GM12875 (cell line): ENCODE results near the gene GOT1.

Experiments
- H3K4me3 ChIP-seq: one replicate; pipeline ENCODE4 v1.5.1; 2011; ENCODE audit warnings: low read depth, low read length, control low read depth
- TF ChIP-seq, protein P1 (sequence below): IDR thresholded peaks from 2 replicates; pipeline ENCODE4 v1.5.1; 2011; ENCODE audit warnings: low read depth, mild to moderate bottlenecking, control low read depth, inconsistent platforms, low read length, moderate library complexity, borderline replicate concordance; ENCODE audit not compliant: insufficient read depth

The GOT1 gene

DNA sequence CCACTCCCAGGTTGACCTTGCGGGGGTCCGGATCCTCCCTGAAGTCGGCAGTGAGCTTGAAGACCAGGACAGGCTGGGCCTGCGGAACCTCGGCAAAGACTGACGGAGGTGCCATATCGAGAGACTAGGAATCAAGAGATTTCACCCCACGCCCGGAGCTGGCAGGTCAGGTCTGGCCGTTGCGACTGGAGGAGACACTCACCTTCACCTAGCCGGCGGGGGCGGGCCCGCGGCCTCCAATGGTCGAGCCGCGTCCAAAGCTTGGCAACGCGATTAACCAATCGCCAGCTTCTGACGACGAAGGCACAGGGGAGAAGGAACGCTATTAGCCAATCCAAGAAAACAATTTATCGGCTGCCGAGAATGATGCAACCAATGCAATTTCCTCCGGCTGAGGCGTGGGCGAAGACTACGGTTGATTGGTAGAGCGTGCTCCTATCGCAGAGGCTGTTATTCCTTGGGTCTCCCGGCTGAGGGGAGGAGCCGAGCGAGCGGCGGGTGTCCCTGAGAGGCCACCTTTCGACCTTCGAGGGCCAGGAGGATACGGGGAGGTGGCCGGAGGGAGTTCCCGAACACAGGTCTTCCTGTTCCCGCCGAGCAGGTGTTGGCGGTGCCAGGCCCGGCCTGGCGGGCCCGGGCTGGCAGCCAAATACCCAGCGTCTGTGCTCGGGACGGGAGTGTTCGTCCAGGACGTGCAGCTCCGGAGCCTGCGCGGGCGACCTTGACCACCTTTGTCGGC is at the start of gene GOT1:
Gene GOT1, minus strand, starts transcription at position 174 of the 739 bp plus-strand sequence. Its CDS starts 59 bp downstream, at position 115.
- peak within 1 kb of the TSS; percentile 70 for H3K4me3 ChIP-seq
- TF ChIP-seq, protein P1, sequence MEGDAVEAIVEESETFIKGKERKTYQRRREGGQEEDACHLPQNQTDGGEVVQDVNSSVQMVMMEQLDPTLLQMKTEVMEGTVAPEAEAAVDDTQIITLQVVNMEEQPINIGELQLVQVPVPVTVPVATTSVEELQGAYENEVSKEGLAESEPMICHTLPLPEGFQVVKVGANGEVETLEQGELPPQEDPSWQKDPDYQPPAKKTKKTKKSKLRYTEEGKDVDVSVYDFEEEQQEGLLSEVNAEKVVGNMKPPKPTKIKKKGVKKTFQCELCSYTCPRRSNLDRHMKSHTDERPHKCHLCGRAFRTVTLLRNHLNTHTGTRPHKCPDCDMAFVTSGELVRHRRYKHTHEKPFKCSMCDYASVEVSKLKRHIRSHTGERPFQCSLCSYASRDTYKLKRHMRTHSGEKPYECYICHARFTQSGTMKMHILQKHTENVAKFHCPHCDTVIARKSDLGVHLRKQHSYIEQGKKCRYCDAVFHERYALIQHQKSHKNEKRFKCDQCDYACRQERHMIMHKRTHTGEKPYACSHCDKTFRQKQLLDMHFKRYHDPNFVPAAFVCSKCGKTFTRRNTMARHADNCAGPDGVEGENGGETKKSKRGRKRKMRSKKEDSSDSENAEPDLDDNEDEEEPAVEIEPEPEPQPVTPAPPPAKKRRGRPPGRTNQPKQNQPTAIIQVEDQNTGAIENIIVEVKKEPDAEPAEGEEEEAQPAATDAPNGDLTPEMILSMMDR: no peak

DNA sequence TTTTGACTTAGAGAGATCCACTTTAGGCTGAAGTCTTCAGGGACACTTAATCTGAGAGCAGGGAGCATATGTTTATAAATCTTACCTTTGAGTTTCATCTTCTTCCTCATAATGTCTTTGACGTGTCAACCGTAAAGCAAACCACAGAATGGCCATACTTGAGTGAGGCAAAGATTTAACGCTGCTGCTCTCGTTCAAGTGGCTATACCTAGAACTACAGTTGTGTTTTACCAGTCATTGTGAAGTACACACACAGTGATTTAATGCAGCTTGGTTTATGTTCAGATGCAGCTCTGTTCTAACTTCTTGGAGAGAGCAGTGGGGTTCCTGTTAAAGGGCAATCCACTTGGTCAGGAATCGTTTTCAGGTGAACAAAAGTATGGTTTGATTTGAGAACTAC is 39.9 kb upstream of the GOT1 start:
- TF ChIP-seq, protein P1: no peak
- H3K4me3 ChIP-seq: no peak overlapping the region

DNA sequence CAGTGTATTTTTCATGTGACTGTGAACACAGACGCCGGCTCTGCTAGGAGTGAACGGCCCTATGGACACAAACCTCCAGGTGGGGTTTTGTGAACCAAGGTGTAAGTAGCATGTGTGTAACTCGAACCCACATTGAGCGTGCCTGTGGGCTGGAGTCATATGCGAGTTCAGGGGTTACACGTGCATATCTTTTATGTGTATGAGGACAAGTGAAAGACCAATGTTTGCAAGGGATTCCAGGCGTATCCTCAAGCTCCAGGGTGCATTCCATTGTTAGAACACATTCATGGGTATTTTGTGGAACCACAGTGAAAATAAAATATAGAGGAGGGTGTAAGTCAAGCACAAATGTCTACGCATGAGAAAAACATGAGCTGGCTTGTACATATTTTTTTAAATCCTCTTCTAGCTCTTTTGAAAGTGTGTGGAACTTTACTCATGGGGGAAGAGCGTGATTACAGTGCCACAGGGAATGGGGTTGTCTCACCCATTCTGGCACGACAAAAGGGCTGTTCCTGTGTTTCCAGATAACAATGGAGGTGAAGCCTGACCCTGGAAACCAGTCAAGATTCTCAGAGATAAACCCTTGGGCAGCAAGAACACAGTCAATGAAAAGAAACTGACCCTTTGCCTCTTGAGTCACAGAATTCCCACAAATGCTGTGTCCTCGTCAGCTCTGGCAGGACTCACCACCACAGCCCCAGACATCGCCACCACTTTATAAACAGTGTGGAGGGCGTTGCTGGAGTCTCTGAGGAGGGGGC is 37.0 kb upstream of the GOT1 start:
- H3K4me3 ChIP-seq: no peak overlapping the region
- TF ChIP-seq, protein P1: no peak

- TF ChIP-seq, protein P1: no peak
- no peak overlapping the region for H3K4me3 ChIP-seq
Observed at GRCh38 chr10:99466632-99467223, 36.3 kb upstream of the GOT1 start.

GRCh38 chr10:99461230-99461629 is 30.8 kb upstream of the GOT1 start:
- TF ChIP-seq, protein P1: no peak
- H3K4me3 ChIP-seq: no peak overlapping the region

- no peak overlapping the region for H3K4me3 ChIP-seq
- TF ChIP-seq, protein P1: no peak
Observed at GRCh38 chr10:99460070-99460469, 29.6 kb upstream of the GOT1 start.
